ENCODE measurements around the gene TYSND1. TPM values are rescaled to one million over a fixed set of nuclear protein-coding genes. Genes with fewer than 3 reads are reported as not detected.

TYSND1 gene
- total RNA-seq, 1 experiment from 2014 or later, result 13.6 TPM

DNA sequence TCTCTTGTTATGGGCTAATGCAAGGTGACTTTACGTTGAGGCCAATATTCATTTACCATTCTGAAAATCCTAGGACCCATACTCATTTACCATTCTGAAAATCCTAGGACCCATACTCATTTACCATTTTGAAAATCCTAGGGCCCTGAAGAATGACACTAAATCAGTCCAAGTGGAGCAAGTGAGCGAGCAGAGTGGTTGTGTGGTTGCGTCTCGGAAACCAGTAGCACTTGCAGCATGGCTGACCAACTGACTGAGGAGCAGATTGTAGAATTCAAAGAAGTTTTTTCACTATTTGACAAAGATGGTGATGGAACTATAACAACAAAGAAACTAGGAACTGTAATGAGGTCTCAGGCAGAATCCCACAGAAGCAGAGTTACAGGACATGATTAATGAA lies 16.9 kb upstream of the TYSND1 start:
- Histone ChIP-seq H2AFZ (ENCODE audit: low read depth, low read length, poor library complexity, severe bottlenecking) (no peak overlapping the region), H3K27me3 (ENCODE audit: insufficient read depth, low read length) (no peaks in the 10 kb centered on the region), H3K4me3 (replicated peaks in 1 of 2; ENCODE audit: low read depth in 1 of 2, low read length in 2 of 2) (no peak overlapping the region), H3K79me2 (ENCODE audit: insufficient read depth, low read length) (peaks cover 97% of the 10 kb centered on the region), H3K4me2 (ENCODE audit: low read length) (no peak overlapping the region), H3K36me3 (ENCODE audit: control insufficient read depth in 1 of 2, insufficient read depth in 2 of 2, low read length in 2 of 2) (peaks cover 34 to 39% of the 10 kb centered on the region in 2 experiments), H3K9me3 (ENCODE audit: control insufficient read depth in 1 of 2, insufficient read depth in 1 of 2, low read depth in 1 of 2, low read length in 2 of 2) (no peaks in the 10 kb centered on the region), H3K9ac (ENCODE audit: low read length) (no peak overlapping the region), H3K9me2 (ENCODE audit: insufficient read depth) (no peaks in the 10 kb centered on the region), H4K20me1 (ENCODE audit: insufficient read depth) (peaks cover 20% of the 10 kb centered on the region; the same call in 1 of the 2 replicates), H3K27ac (ENCODE audit: low read depth, low read length) (no peak overlapping the region), H3K4me1 (ENCODE audit: control insufficient read depth in 1 of 2, insufficient read depth in 2 of 2, low read length in 2 of 2) (peaks cover 4 to 6% of the 10 kb centered on the region in 2 experiments; a peak in 3 of 4 replicates)
- TF ChIP-seq, protein P1, sequence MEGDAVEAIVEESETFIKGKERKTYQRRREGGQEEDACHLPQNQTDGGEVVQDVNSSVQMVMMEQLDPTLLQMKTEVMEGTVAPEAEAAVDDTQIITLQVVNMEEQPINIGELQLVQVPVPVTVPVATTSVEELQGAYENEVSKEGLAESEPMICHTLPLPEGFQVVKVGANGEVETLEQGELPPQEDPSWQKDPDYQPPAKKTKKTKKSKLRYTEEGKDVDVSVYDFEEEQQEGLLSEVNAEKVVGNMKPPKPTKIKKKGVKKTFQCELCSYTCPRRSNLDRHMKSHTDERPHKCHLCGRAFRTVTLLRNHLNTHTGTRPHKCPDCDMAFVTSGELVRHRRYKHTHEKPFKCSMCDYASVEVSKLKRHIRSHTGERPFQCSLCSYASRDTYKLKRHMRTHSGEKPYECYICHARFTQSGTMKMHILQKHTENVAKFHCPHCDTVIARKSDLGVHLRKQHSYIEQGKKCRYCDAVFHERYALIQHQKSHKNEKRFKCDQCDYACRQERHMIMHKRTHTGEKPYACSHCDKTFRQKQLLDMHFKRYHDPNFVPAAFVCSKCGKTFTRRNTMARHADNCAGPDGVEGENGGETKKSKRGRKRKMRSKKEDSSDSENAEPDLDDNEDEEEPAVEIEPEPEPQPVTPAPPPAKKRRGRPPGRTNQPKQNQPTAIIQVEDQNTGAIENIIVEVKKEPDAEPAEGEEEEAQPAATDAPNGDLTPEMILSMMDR (IDR thresholded peaks at IDR 0.05 in 2 of 3, conservative IDR thresholded peaks at IDR 0.05 in 1 of 3; ENCODE audit: borderline replicate concordance in 1 of 3, insufficient read depth in 1 of 3, low read depth in 2 of 3, low read length in 2 of 3), result no peak
- TF ChIP-seq, protein P2, sequence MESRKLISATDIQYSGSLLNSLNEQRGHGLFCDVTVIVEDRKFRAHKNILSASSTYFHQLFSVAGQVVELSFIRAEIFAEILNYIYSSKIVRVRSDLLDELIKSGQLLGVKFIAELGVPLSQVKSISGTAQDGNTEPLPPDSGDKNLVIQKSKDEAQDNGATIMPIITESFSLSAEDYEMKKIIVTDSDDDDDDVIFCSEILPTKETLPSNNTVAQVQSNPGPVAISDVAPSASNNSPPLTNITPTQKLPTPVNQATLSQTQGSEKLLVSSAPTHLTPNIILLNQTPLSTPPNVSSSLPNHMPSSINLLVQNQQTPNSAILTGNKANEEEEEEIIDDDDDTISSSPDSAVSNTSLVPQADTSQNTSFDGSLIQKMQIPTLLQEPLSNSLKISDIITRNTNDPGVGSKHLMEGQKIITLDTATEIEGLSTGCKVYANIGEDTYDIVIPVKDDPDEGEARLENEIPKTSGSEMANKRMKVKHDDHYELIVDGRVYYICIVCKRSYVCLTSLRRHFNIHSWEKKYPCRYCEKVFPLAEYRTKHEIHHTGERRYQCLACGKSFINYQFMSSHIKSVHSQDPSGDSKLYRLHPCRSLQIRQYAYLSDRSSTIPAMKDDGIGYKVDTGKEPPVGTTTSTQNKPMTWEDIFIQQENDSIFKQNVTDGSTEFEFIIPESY (IDR thresholded peaks at IDR 0.05; ENCODE audit: extremely low read depth, insufficient replicate concordance, low read length), result no peak
- no peak for TF ChIP-seq EZH2 (IDR thresholded peaks at IDR 0.05)
- no peak for TF ChIP-seq EZH2phosphoT487 (IDR thresholded peaks at IDR 0.05; ENCODE audit: borderline replicate concordance)
- no peak for TF ChIP-seq FOSL1 (IDR thresholded peaks at IDR 0.05; ENCODE audit: low read depth)
- no peak for TF ChIP-seq EGR1 (IDR thresholded peaks at IDR 0.05; ENCODE audit: low read depth)
- no peak for TF ChIP-seq ELF1 (IDR thresholded peaks at IDR 0.05; ENCODE audit: borderline replicate concordance, low read depth)
- TF ChIP-seq, protein P3, sequence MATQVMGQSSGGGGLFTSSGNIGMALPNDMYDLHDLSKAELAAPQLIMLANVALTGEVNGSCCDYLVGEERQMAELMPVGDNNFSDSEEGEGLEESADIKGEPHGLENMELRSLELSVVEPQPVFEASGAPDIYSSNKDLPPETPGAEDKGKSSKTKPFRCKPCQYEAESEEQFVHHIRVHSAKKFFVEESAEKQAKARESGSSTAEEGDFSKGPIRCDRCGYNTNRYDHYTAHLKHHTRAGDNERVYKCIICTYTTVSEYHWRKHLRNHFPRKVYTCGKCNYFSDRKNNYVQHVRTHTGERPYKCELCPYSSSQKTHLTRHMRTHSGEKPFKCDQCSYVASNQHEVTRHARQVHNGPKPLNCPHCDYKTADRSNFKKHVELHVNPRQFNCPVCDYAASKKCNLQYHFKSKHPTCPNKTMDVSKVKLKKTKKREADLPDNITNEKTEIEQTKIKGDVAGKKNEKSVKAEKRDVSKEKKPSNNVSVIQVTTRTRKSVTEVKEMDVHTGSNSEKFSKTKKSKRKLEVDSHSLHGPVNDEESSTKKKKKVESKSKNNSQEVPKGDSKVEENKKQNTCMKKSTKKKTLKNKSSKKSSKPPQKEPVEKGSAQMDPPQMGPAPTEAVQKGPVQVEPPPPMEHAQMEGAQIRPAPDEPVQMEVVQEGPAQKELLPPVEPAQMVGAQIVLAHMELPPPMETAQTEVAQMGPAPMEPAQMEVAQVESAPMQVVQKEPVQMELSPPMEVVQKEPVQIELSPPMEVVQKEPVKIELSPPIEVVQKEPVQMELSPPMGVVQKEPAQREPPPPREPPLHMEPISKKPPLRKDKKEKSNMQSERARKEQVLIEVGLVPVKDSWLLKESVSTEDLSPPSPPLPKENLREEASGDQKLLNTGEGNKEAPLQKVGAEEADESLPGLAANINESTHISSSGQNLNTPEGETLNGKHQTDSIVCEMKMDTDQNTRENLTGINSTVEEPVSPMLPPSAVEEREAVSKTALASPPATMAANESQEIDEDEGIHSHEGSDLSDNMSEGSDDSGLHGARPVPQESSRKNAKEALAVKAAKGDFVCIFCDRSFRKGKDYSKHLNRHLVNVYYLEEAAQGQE (IDR thresholded peaks at IDR 0.05; ENCODE audit: low read depth), result no peak
- TF ChIP-seq ZFX (IDR thresholded peaks at IDR 0.05), result no peak
- TF ChIP-seq YY1 (IDR thresholded peaks at IDR 0.05; ENCODE audit: extremely low read depth, insufficient replicate concordance, low read depth, low read length), result no peak
- TF ChIP-seq, protein P4, sequence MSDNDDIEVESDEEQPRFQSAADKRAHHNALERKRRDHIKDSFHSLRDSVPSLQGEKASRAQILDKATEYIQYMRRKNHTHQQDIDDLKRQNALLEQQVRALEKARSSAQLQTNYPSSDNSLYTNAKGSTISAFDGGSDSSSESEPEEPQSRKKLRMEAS (IDR thresholded peaks at IDR 0.05), result no peak
- TF ChIP-seq JUND (IDR thresholded peaks at IDR 0.05), result no peak
- CTCF ChIA-PET, result no interaction called here
- ATAC-seq, result no peak
- no TSS peak for BruUV-seq (replicated peaks)
- no peak for DNase-seq (ENCODE audit: low read depth, low spot score)
- POLR2A ChIA-PET, result no interaction called here
- RAD21 ChIA-PET (ENCODE audit: low non-redundant PET in 1 of 2, low total read pairs in 2 of 2, uncharacterized antibody in 2 of 2, unreplicated experiment in 2 of 2), result no interaction called here
- intact Hi-C loops (cut with micrococcal nuclease), result no loop called here

Measured in HCT116 (cell line).